Peyer's patch (tissue), 4 donors: Measurements from ENCODE around the gene ZNF143.

ENCODE experiments used
- POLR2A ChIP-seq, 2 donors: fragments of 450-650 bp; IDR thresholded peaks; one replicate each; pipeline ENCODE4 v1.5.1; 2017; ENCODE audit warnings: antibody characterized with exemption in 2 of 2, mild to moderate bottlenecking in 2 of 2, moderate library complexity in 2 of 2
- TF ChIP-seq, protein P1 (sequence below), 6 experiments: fragments of 450-650 bp in 4 of 6; fragments of 200-600 bp in 2 of 6; sonication (generic) in 1 of 6; IDR thresholded peaks; one replicate each; pipeline ENCODE4 v1.5.1; 2017 to 2019; ENCODE audit warnings: antibody characterized with exemption in 6 of 6, mild to moderate bottlenecking in 3 of 6, moderate library complexity in 1 of 6

DNA sequence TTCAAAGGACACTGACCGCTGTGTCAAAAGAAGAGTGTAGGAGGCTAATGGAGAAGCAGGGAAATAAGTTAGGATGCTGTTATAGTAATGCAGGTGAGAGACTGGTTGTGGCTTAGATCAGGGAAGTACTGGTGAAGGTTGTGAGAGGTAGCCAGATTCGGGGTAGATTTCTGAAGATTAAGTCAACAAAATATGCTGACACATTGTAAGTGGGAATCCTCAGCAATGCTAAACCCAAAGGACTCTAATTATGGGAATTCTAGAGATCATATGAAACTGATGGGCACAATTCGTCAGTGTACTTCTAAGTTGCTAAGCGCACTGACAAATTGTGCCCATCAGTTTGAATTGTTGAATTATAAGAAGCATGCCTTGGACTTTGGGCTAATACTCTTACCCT is 10.0 kb downstream of the ZNF143 start:
- TF ChIP-seq, protein P1, sequence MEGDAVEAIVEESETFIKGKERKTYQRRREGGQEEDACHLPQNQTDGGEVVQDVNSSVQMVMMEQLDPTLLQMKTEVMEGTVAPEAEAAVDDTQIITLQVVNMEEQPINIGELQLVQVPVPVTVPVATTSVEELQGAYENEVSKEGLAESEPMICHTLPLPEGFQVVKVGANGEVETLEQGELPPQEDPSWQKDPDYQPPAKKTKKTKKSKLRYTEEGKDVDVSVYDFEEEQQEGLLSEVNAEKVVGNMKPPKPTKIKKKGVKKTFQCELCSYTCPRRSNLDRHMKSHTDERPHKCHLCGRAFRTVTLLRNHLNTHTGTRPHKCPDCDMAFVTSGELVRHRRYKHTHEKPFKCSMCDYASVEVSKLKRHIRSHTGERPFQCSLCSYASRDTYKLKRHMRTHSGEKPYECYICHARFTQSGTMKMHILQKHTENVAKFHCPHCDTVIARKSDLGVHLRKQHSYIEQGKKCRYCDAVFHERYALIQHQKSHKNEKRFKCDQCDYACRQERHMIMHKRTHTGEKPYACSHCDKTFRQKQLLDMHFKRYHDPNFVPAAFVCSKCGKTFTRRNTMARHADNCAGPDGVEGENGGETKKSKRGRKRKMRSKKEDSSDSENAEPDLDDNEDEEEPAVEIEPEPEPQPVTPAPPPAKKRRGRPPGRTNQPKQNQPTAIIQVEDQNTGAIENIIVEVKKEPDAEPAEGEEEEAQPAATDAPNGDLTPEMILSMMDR (IDR thresholded peaks at IDR 0.05): no peak
- no peak for TF ChIP-seq POLR2A (IDR thresholded peaks at IDR 0.05)
